ENCODE results near the gene GATC.
A peak's percentile ranks its signal among the peaks of the same experiment; 100 is the strongest.

Gene GATC, protein sequence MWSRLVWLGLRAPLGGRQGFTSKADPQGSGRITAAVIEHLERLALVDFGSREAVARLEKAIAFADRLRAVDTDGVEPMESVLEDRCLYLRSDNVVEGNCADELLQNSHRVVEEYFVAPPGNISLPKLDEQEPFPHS

DNA sequence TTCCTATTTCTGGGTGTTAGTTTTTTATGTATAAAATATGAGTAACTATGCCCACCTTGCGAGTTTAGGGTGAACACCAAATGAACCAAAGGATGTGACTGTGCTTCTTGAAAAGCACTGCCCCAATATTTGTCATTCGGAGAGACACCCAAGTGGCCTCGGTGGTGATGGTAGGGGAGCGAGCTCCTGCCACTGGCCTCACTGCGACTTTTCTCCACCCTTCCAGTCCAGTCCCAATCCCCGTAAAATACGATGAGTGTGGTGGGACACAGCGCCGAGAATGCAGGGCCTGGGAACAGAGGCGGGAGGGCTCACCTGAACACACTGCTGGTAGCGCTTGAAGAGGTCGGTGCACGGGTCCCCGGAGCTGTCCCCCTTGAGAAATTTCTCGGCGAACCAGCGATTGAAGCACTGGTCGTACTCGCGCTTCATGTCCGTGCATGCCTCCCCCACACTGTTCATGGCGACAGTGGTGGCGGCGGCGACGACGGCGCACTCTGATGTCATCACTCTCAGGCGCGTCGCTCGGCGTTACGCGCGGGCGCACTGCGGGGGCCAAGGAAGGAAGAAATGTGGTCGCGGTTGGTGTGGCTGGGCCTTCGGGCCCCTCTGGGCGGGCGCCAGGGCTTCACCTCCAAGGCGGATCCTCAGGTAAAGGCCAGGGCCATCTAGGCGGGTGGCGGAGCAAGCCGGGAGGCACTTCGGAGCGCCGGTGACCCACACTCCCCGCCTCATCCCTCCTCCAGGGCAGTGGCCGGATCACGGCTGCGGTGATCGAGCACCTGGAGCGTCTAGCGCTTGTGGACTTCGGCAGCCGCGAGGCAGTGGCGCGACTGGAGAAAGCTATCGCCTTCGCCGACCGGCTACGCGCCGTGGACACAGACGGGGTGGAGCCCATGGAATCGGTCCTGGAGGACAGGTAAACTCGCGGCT, at the start of gene GATC, which contains the start of gene TRIAP1:
Gene GATC (plus strand): TSS at position 534 of the 933 bp plus-strand sequence. CDS start 37 bp downstream, at position 571.
Gene TRIAP1 (minus strand): TSS at position 474 of the 933 bp plus-strand sequence. CDS start 12 bp downstream, at position 462.
- peak; percentile 75 for DNase-seq

DNA sequence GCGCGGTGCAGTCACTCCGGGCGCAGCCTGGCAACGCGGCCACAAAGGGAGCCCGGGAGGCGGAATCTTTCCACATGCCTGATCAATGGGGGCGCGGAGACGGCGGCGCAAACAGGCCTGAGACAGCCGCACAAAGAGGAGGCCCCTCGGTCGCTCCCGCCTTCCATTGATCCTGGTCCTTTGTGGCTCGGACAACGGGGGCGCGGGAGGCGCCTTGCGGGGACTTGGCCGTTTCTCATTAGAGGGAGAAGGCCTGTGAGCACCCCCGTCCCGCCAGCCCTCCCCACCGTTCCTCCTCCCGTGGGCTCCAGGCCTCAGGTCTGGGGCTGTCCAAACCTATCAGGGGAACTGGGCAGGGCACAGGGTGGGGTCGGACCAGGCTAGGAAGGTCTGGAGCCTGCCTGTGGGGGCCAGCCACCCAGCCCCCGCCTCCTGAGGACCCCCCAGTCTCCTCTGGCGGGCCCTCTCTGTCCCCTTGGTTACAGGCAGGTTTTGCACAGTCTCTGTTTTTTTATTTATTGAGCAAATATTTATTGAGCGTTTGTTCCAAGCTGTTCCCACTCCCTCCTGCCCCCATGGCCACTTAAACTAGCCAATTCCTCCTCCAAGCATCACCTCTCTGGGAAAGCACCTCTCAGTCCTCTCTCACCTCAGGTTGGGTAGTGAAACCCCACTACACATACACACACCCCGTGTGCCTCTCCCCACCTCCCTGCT, 48.3 kb upstream of the GATC start:
- DNase-seq: no peak

DNA sequence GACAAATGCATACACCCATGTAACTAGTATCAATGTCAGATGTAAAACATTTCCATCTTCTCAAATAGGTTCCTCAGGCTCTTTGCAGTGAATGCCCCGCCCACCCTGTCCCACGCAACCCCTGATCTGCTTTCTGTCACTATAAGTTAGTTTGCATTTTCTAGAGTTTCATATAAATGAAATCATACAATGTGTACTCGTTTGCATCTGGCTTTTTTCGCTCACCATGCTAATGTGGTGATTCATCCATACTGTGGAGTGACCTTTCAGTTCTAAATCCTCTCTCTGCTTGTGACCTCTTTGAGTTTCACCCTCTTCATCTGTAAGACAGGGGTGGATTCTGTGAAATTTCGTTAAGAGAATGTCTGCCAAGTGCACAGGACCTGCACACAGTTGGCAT, 46.7 kb upstream of the GATC start:
- no peak for DNase-seq

DNA sequence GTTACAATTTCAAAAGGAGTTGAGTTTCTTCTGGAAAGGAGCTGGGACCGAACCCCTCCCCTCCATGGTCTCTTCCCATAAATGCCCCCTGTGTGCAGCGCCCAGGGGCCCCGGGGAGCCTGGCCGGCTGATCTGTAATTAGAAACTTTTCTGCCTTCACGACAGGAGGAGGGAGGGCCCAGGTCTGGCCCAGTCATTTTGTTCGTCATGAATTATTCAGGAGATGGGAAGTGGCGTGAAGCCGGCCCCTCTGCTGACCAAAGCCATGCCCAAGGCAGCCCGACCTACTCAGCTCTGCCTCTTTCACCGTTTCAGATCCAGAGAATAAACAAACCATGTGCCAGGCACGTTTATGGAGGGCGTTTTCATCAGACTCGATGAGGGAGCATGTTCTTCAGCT, 44.0 kb upstream of the GATC start:
- no peak for DNase-seq

DNA sequence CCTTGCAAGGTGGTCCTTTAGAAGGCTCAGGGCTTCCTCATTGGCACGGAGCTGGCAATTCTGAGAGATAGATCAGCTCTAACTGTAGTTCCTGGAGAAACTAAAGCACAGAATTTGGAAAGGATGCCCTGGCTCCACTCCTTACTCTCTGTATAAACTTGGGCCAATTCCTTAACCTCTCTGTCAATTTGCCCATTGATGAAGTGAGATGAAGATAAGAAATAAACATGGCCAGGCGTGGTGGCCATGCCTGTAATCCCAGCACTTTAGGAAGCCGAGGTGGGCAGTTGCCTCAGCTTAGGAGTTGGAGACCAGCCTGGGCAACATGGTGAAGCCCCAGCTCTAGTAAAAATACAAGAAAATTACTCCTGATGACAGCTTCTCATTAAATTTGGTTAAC, 42.4 kb upstream of the GATC start:
- no peak for DNase-seq

DNA sequence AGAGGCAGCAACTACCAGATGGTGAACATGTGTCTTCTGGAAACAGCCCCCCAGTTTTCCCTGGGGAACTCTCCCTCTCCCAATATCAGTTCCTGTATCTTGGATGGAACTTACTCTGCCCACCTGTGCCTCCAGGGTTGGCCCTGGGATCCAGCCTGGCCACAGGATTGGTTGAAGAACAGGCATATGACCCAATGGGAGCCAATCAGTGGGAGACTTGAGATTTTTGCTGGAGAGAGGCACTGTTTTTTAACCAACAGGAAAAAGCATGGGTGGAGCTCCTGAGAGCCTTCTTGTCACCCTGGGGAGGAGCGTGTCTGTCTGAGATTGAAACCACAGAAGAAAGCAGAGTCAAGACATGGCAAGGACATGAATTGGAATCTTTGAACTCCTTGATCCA, 42.0 kb upstream of the GATC start:
- DNase-seq: no peak

DNA sequence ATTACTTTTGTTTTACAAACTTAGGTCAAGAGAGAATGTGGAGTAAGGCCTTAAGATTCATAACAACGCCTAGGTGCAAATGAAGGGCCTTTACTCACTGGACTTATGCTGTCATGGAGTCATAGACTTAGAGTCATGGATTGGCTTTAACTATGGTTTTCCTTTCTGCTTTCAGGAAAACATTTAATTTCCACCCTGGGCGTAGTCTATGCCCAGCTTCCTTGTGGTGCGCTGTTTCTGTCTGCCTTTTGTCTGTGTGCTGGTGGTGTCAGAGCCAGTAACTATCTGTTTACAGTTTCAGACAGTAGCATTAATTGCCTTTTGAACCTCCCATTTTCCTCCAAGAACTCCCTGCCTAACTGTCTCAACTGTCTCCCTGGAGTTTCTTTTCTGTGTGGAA, 40.2 kb upstream of the GATC start:
- no peak for DNase-seq

DNA sequence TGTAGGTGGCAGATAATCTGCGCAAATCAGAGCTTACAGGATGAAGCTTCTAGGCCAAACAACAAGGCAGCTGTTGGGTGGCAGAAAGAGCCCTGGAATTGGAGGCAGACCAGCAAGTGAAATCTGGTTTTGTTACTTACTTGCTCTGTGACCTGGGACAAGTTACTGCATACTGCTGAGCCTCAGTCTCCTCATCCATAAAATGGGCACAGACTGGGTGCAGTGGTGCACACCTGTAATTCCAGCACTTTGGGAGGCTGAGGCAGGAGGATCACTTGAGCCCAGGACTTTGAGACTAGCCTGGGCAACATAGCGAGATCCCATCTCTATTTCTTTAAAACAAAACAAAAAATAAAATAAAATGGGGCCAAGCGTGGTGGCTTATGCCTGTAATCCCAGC, 39.7 kb upstream of the GATC start:
- DNase-seq: no peak

DNA sequence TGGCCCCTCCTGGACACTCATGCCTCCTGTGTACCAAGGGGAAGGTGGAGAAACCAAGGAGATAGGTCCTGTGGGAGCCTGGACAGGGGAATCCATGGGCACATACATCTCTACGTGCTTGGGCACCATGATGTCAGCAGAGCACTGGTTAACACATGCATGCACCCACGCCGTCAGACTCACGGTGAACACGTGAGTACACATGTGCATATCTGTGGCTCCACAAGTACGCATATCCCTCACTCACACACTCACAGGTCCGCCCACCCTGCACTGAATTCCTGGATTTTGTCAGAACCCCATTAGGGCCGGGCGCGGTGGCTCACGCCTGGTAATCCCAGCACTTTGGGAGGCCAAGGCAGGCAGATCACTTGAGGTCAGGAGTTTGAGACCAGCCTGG, 37.5 kb upstream of the GATC start:
- no peak for DNase-seq

DNA sequence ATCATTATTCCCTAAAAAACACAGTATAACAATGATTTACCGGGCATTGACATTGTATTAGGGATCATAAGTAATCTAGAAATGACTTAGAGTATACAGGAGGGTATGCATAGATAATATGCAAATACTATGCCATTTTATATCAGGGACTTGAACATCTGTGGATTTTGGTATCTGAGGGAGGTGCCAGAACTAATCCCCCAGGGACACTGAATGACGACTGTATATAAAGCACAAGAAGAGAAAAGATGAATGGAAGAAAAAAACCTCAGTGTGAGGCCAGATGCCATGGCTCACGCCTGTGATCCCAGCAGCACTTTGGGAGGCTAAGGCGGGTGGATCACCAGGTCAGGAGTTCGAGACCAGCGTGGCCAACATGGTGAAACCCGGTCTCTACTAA, 33.8 kb upstream of the GATC start:
- no peak for DNase-seq

DNA sequence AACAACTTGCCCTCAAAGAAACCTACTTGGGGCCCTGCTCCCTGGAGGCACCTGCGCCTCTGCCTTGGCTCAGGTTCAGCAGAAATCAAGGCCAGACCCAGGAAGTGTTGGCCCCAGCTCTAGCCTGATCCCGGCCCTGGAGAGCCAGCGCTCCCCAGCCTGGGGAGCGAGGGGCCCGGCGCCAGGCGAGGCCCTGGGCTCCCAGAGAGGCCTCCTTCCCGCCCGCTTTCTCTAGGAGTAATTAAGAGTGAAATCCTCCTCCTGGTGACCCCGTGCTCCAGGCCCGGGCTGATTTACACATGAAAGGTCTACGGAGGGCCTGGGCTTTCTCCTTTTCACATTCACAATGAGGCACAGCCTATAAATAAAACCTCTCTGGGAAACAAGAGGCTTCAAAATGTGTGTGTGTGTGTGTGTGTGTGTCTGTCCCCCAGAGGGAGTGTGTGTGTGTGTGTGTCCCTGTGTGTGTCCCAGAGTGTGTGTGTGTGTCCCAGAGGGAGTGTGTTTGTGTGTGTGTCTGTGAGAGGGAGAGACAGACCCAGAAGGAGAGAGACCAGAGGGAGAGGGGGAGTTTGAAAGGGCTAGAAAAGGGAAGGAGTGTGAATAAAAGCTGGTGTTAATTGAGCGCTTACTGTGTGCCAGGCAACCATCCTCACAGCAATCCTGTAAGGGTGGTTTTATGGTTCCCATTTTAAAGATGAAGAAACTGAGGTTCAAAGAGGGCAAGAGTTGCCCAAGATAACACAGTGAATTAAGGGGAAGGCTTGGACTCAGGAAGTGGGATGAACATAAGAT, 32.1 kb upstream of the GATC start:
- DNase-seq: no peak

DNA sequence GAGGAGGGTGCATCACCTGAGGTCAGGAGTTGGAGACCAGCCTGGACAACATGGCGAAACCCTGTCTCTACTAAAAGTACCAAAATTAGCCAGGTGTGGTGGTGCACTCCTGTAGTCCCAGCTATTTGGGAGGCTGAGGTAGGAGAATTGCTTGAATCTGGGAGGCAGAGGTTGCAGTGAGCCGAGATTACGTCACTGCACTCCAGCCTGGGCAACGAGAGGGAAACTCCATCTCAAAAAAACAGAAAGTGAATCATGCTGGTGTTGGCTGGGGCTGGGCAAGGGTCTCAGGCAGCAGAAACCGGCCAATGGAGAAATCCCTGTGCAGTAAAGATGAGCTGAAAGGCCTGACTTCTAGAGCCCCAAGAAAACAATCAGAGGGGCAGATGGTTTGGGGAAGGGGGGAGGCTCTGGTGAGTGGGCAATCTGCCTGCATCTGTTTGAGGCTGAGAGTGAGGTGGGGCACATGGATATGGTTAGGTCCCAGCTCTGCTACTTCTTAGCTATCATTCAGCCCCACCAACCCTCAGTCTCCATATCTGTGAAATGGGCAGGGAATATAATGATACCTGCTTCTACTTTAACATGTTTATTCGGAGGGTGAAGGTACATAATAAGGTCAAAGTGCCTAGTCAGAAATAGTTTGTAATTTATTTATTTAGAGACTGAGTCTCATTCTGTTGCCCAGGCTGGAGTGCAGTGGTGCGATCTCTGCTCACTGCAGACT, 29.6 kb upstream of the GATC start:
- no peak for DNase-seq

DNA sequence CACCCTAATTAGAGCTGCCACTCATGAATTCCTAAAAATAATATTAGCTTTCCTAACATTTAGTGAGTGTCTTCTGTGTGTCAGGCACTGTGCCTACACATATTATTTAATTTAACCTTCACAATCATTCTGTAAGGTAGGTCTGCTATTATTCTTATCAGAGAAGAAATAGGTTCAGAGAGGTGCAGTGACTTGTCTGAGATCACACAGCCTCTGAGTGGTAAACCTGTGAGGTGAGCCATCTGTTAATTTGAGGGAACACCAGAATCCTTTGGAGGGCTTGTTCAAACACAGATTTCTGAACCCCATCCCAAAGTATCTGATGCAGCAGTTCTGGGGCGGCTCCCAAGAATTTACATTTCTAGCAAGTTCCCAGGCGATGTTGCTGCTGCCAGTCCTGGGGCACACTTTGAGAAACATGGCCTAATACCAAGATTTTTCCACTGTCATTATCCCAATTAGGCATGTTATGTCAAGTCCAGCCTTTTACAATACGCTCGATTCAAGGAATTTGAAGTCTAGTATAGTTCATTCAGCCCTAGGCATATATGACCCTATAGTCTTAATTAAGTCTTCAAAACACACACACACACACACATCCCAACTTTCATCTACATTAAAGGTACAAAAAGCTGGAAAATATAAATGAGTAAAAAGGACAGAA, 28.2 kb upstream of the GATC start:
- DNase-seq: no peak

DNA sequence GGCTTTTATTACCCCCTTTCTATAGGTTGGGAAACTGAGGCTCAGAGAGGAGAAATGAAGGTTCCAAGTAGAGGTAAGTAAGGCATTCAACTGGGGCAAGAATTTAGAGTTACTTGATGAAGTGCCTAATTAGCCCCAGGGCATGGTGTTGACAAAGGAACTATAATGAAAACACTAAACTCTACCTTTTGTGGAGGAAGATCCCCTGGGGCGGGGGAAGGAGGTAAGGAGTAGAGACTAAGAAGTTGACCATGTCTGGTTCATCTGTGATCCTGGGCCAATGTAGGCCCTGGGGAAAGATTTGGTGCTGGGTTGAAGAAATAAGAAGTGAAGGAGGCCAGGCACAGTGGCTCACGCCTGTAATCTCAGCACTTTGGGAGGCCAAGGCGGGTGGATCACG, 24.5 kb upstream of the GATC start:
- no peak for DNase-seq

DNA sequence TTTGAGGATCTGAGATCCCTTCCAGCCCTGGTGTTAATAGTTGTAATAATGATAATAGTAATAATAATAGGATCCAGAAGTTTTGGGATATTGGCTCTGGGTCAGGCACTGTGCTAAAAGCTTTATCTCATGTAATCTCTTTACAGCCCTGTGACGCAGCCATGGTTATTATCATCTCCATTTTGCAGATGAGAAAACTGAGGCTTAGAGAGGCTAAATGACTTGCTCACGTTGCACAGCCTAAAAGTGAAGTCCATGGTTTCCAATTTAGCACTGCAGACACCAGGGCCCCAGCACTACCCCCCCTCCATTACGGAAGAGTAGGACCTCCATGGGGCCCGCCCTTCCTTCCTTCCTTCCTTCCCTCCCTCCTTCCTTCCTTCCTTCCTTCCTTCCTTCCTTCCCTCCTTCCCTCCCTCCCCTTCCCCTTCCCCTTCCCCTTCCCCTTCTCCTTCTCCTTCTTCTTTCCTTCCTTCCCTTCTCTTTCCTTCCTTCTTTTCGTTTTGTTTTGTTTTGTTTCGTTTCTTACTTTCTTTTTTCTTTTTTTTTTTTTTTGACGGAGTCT, 23.3 kb upstream of the GATC start:
- DNase-seq: no peak

DNA sequence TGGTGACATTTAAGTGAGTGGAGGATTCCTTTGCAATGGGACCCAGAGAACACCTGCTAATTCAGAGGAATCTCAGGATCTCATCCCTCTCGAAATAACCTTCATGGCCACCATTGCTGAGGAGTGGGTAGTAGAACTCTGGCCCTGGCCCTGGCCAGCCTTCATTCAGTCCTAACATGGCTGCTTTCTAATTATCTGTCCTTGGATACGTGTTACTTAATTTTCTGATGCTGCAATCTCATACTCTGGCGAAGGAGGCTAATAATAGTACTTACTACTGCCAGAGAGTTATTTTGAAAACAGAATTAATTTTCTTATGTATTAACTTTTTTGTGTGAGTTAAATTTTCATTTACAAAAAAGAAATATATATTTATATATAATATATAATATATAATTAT, 20.4 kb upstream of the GATC start:
- no peak for DNase-seq

DNA sequence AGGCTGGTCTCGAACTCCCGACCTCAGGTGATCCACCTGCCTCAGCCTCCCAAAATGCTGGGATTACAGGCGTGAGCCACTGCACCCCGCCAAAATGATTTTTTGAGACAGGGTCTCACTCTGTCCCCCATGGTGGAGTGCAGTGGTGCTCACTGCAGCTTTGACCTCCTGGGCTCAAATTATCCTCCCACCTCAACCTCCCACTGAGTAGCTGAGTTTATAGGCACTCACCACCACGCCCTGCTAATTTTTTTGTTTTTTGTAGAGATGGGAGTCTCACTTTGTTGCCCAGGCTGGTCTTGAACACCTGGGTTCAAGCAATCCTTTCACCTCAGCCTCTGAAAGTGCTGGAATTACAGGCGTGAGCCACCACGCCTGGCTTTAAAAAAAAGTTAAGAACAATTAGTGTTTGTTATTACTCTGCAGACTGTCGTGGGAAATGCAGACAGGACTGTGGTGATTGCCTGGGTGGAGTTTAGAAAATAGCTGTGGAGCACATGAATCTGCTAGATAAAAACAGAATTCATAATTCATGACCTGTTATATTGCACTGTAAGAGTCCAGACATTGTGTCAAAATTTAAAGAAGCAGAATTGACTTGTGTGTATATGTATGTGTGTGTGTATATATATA, 17.5 kb upstream of the GATC start:
- DNase-seq: no peak

DNA sequence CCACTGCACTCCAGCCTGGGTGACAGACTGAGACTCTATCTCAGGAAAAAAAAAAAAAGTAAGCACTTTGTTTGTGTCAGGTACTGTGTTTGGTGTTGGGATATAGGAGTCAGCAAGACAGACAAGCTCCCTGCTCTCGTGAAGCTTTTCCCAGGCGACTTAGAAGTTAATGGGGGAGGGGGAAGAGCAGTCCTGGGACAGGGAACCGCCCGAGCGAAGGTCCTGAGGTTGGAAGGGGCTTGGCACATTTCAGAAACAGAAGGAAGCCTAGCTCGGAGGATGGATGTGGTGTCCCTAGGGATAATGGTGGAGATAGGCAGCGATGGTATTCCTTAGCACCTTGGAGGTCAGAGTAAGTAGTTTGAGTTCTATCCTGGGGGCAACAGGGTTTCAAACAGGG, 16.9 kb upstream of the GATC start:
- DNase-seq: no peak

DNA sequence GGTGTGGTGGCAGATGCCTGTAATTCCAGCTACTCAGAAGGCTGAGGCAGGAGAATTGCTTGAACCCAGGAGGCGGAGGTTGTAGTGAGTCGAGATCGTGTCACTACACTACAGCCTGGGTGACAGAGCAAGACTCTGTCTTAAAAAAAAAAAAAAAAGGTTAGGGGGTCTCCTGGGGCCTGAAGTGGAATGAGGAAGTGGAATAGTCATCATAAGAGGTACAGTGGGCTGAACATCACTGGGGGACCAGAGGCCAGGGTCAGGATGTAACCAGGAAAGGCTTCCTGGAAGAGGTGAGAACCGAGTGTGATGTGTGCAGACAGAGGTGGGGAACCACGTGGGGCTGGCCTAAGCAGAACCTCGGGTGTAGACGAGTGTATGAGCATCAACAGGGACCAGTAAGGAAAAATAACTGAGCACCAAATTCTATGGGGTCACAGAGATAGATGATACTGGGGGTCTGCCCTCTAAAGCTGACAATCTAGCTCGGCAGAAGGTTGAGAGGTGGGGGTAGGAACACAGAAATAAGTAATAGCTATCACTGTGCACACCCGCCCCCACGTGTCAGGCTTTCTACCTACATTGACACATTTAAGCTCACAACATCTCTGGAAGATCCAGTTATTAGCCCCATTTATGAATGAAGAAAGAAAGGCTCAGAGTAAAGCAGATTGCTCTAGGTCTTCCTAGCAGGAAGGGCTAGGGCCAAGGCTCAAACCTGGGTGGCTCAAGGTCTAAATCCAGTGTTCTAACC, 13.3 kb upstream of the GATC start:
- DNase-seq: no peak

Data from MV-4-11 (cell line).